Activated T-helper 2 cell treated with anti-CD3 and anti-CD28 coated beads, Interferon-gamma antibody, Interleukin-2, Interleukin-4, amounts not matched to agents 10 μg/mL and 5 μg/mL and 100 μg/mL, durations not matched to agents 14 hours and 24 hours and 36 hours (primary cell): ENCODE results near the gene NLRP10. TPM values are rescaled to one million over a fixed set of nuclear protein-coding genes. Genes with fewer than 3 reads are reported as not detected.

Experiments used
- DNase-seq: peaks from one replicate; pipeline ENCODE4 v3.0.0; 2021; ENCODE audit warnings: low spot score
- H3K27ac Mint-ChIP-seq: one replicate; pipeline ENCODE4 v1.8.0; 2021; ENCODE audit warnings: mixed read lengths
- H3K27me3 Mint-ChIP-seq: one replicate; pipeline ENCODE4 v1.8.0; 2021; ENCODE audit warnings: low read depth, mixed read lengths
- H3K36me3 Mint-ChIP-seq: one replicate; pipeline ENCODE4 v1.8.0; 2021; ENCODE audit warnings: low read depth, mixed read lengths
- H3K4me1 Mint-ChIP-seq: one replicate; pipeline ENCODE4 v1.8.0; 2021; ENCODE audit warnings: low read depth, mixed read lengths
- H3K4me3 Mint-ChIP-seq: one replicate; pipeline ENCODE4 v1.8.0; 2021; ENCODE audit warnings: low read depth, mild to moderate bottlenecking, moderate library complexity, mixed read lengths
- H3K9me3 Mint-ChIP-seq: one replicate; pipeline ENCODE4 v1.8.0; 2021; ENCODE audit warnings: mixed read lengths
- intact Hi-C: fragments of 100-400 bp; cut with micrococcal nuclease; formaldehyde crosslinking; loops from one replicate; pipeline ENCODE4 v1.15.1; 2023
- total RNA-seq: library from RNA; stranded (reverse); gene quantifications from 2 replicates; pipeline ENCODE4 v1.2.3, GENCODE V29; 2022

The NLRP10 gene
- total RNA-seq: not detected in 2 replicates

GRCh38 chr11:7965386-7965785 lies at the start of gene NLRP10:
Gene NLRP10 (minus strand): TSS chr11:7965447. CDS start chr11:7963495, 1,952 bp downstream.
- intact Hi-C loops: no loop called here
- Mint-ChIP-seq H3K4me1 (no peaks in the 10 kb centered on the region), H3K9me3 (no peaks in the 10 kb centered on the region), H3K27ac (no peak within 1 kb of the TSS), H3K36me3 (no peaks in the 10 kb centered on the region), H3K4me3 (no peak within 1 kb of the TSS), H3K27me3 (peaks cover 3% of the 10 kb centered on the region)
- DNase-seq: no peak

- no peak overlapping the region for H3K27ac Mint-ChIP-seq
- intact Hi-C loops: no loop called here
Measured at GRCh38 chr11:8013833-8014232, 48.6 kb upstream of the NLRP10 start.

GRCh38 chr11:8011981-8012444 lies 46.8 kb upstream of the NLRP10 start:
- Mint-ChIP-seq H3K4me1 (no peaks in the 10 kb centered on the region), H3K36me3 (no peaks in the 10 kb centered on the region), H3K4me3 (no peak overlapping the region), H3K9me3 (no peaks in the 10 kb centered on the region), H3K27ac (no peak overlapping the region), H3K27me3 (peaks cover 22% of the 10 kb centered on the region)
- intact Hi-C loops: no loop called here
- no peak for DNase-seq

More at GRCh38 chr11:8013833-8014232, 48.6 kb upstream of the NLRP10 start:
- Mint-ChIP-seq H3K4me1 (peaks cover 3% of the 10 kb centered on the region), H3K27me3 (peaks cover 37% of the 10 kb centered on the region), H3K36me3 (no peaks in the 10 kb centered on the region), H3K4me3 (no peak overlapping the region), H3K9me3 (no peaks in the 10 kb centered on the region)
- no peak for DNase-seq

GRCh38 chr11:8011371-8011770 lies 46.1 kb upstream of the NLRP10 start:
- Mint-ChIP-seq H3K27ac (no peak overlapping the region), H3K27me3 (peaks cover 16% of the 10 kb centered on the region), H3K4me3 (no peak overlapping the region), H3K9me3 (no peaks in the 10 kb centered on the region), H3K36me3 (no peaks in the 10 kb centered on the region), H3K4me1 (no peaks in the 10 kb centered on the region)
- intact Hi-C loops: no loop called here
- no peak for DNase-seq

GRCh38 chr11:8009856-8010255 lies 44.6 kb upstream of the NLRP10 start:
- Mint-ChIP-seq H3K27me3 (peaks cover 7% of the 10 kb centered on the region), H3K36me3 (no peaks in the 10 kb centered on the region), H3K27ac (no peak overlapping the region), H3K9me3 (no peaks in the 10 kb centered on the region), H3K4me3 (no peak overlapping the region), H3K4me1 (no peaks in the 10 kb centered on the region)
- intact Hi-C loops: no loop called here
- DNase-seq: no peak

- Mint-ChIP-seq H3K36me3 (no peaks in the 10 kb centered on the region), H3K27ac (no peak overlapping the region), H3K27me3 (no peaks in the 10 kb centered on the region), H3K4me3 (no peak overlapping the region), H3K9me3 (no peaks in the 10 kb centered on the region), H3K4me1 (no peaks in the 10 kb centered on the region)
- intact Hi-C loops: no loop called here
- DNase-seq: no peak
Measured at GRCh38 chr11:8008212-8008611, 43.0 kb upstream of the NLRP10 start.

GRCh38 chr11:8006349-8006977 lies 41.2 kb upstream of the NLRP10 start:
- no peak overlapping the region for H3K27ac Mint-ChIP-seq
- no peak for DNase-seq
- H3K27me3 Mint-ChIP-seq: no peaks in the 10 kb centered on the region
- intact Hi-C loops: loop anchor here (1.0 kb wide), 1 partner anchor 93 kb away; no protein-coding TSS in a partner anchor
- H3K9me3 Mint-ChIP-seq: no peaks in the 10 kb centered on the region
- no peak overlapping the region for H3K4me3 Mint-ChIP-seq
- H3K36me3 Mint-ChIP-seq: no peaks in the 10 kb centered on the region
- no peaks in the 10 kb centered on the region for H3K4me1 Mint-ChIP-seq

- Mint-ChIP-seq H3K27me3 (no peaks in the 10 kb centered on the region), H3K4me1 (no peaks in the 10 kb centered on the region), H3K27ac (no peak overlapping the region), H3K36me3 (peaks cover 2% of the 10 kb centered on the region), H3K9me3 (no peaks in the 10 kb centered on the region), H3K4me3 (no peak overlapping the region)
- DNase-seq: no peak
- intact Hi-C loops: no loop called here
Measured at GRCh38 chr11:8005556-8005955, 40.3 kb upstream of the NLRP10 start.

GRCh38 chr11:8004008-8004407 lies 38.8 kb upstream of the NLRP10 start:
- H3K9me3 Mint-ChIP-seq: no peaks in the 10 kb centered on the region
- H3K36me3 Mint-ChIP-seq: peaks cover 16% of the 10 kb centered on the region
- no peak overlapping the region for H3K4me3 Mint-ChIP-seq
- intact Hi-C loops: no loop called here
- H3K4me1 Mint-ChIP-seq: no peaks in the 10 kb centered on the region
- no peak for DNase-seq
- no peaks in the 10 kb centered on the region for H3K27me3 Mint-ChIP-seq
- no peak overlapping the region for H3K27ac Mint-ChIP-seq

- no peak for DNase-seq
- Mint-ChIP-seq H3K9me3 (no peaks in the 10 kb centered on the region), H3K36me3 (peaks cover 22% of the 10 kb centered on the region), H3K4me1 (no peaks in the 10 kb centered on the region), H3K27ac (no peak overlapping the region), H3K27me3 (no peaks in the 10 kb centered on the region), H3K4me3 (no peak overlapping the region)
- intact Hi-C loops: no loop called here
Measured at GRCh38 chr11:8003187-8003586, 37.9 kb upstream of the NLRP10 start.

- no peaks in the 10 kb centered on the region for H3K9me3 Mint-ChIP-seq
- H3K36me3 Mint-ChIP-seq: peaks cover 24% of the 10 kb centered on the region
- intact Hi-C loops: no loop called here
- no peak for DNase-seq
- no peak overlapping the region for H3K4me3 Mint-ChIP-seq
- no peaks in the 10 kb centered on the region for H3K27me3 Mint-ChIP-seq
- H3K4me1 Mint-ChIP-seq: no peaks in the 10 kb centered on the region
- no peak overlapping the region for H3K27ac Mint-ChIP-seq
Measured at GRCh38 chr11:8002676-8003075, 37.4 kb upstream of the NLRP10 start.

GRCh38 chr11:8000390-8000789 lies 35.1 kb upstream of the NLRP10 start:
- H3K27ac Mint-ChIP-seq: peak overlapping the region; percentile 3
- no peaks in the 10 kb centered on the region for H3K4me1 Mint-ChIP-seq
- no peak overlapping the region for H3K4me3 Mint-ChIP-seq
- H3K27me3 Mint-ChIP-seq: no peaks in the 10 kb centered on the region
- DNase-seq: no peak
- intact Hi-C loops: no loop called here
- no peaks in the 10 kb centered on the region for H3K9me3 Mint-ChIP-seq
- H3K36me3 Mint-ChIP-seq: peaks cover 47% of the 10 kb centered on the region

- no peak overlapping the region for H3K4me3 Mint-ChIP-seq
- no peak for DNase-seq
- peaks cover 1% of the 10 kb centered on the region for H3K4me1 Mint-ChIP-seq
- H3K9me3 Mint-ChIP-seq: no peaks in the 10 kb centered on the region
- H3K27me3 Mint-ChIP-seq: no peaks in the 10 kb centered on the region
- H3K27ac Mint-ChIP-seq: no peak overlapping the region
- H3K36me3 Mint-ChIP-seq: peaks cover 53% of the 10 kb centered on the region
- intact Hi-C loops: no loop called here
Measured at GRCh38 chr11:7999795-8000194, 34.5 kb upstream of the NLRP10 start.
